SK-N-SH treated with all-trans-retinoic acid at 6 μM for 48 hours (cell line): ENCODE data around the gene UST.
"Not testable (repeated sequence)": the region's sequence is repeated elsewhere in the genome, so short reads cannot be mapped to it uniquely, and the experiment has no call there.

Experiments
- ATAC-seq: fragments of 200-7000 bp; cut with Tn5 transposase; 3 replicates; pipeline ENCODE4 v1.9.1; 2020; ENCODE audit warnings: mild to moderate bottlenecking, moderate library complexity
- ARNTL ChIP-seq: fragments of 450-650 bp; formaldehyde crosslinking; IDR thresholded peaks from 2 replicates; pipeline ENCODE4 v1.5.0; 2020; ENCODE audit warnings: low read depth, mild to moderate bottlenecking, moderate library complexity, borderline replicate concordance
- BACH2 ChIP-seq: fragments of 250-450 bp; sonication (Bioruptor Pico); IDR thresholded peaks from 2 replicates; pipeline ENCODE4 v1.9.0; 2021; ENCODE audit warnings: mild to moderate bottlenecking, borderline replicate concordance
- CSDC2 ChIP-seq: fragments of 250-450 bp; sonication (Bioruptor Pico); IDR thresholded peaks from 2 replicates; pipeline ENCODE4 v1.5.0; 2020; ENCODE audit warnings: mild to moderate bottlenecking, moderate library complexity
- ESRRG ChIP-seq: fragments of 250-450 bp; sonication (Bioruptor Pico); IDR thresholded peaks from 2 replicates; pipeline ENCODE4 v1.6.1; 2021; ENCODE audit warnings: mild to moderate bottlenecking
- ISL1 ChIP-seq: fragments of 250-450 bp; sonication (Bioruptor Pico); IDR thresholded peaks from 2 replicates; pipeline ENCODE4 v2.1.2; 2022; ENCODE audit warnings: mild to moderate bottlenecking, moderate library complexity
- OSR1 ChIP-seq: fragments of 250-450 bp; sonication (Bioruptor Pico); IDR thresholded peaks from 2 replicates; pipeline ENCODE4 v1.8.0; 2022; ENCODE audit warnings: moderate library complexity, mild to moderate bottlenecking, inconsistent platforms
- PPARA ChIP-seq: fragments of 250-450 bp; sonication (Bioruptor Pico); IDR thresholded peaks from 2 replicates; pipeline ENCODE4 v1.5.0; 2020; ENCODE audit warnings: mild to moderate bottlenecking, borderline replicate concordance
- RARB ChIP-seq: fragments of 250-450 bp; sonication (Bioruptor Pico); IDR thresholded peaks from 2 replicates; pipeline ENCODE4 v1.8.0; 2021; ENCODE audit warnings: mild to moderate bottlenecking, moderate library complexity
- TCF4 ChIP-seq: fragments of 250-450 bp; sonication (Bioruptor Pico); IDR thresholded peaks from 2 replicates; pipeline ENCODE4 v1.8.0; 2021; ENCODE audit warnings: mild to moderate bottlenecking, moderate library complexity, borderline replicate concordance
- TOX ChIP-seq: fragments of 250-450 bp; sonication (Bioruptor Pico); IDR thresholded peaks from 2 replicates; pipeline ENCODE4 v1.8.0; 2021; ENCODE audit warnings: mild to moderate bottlenecking, moderate library complexity, borderline replicate concordance
- ZFP3 ChIP-seq: fragments of 250-450 bp; sonication (Bioruptor Pico); IDR thresholded peaks from 2 replicates; pipeline ENCODE4 v1.5.0; 2020; ENCODE audit warnings: mild to moderate bottlenecking, moderate library complexity
- ZFP30 ChIP-seq: fragments of 450-650 bp; formaldehyde crosslinking; IDR thresholded peaks from 2 replicates; pipeline ENCODE4 v1.5.0; 2022; ENCODE audit warnings: mild to moderate bottlenecking, moderate library complexity
- ZNF8 ChIP-seq: fragments of 450-650 bp; formaldehyde crosslinking; IDR thresholded peaks from 2 replicates; pipeline ENCODE4 v1.5.0; 2020; ENCODE audit warnings: mild to moderate bottlenecking, moderate library complexity
- TF ChIP-seq, protein P1 (sequence below): fragments of 250-450 bp; sonication (Bioruptor Pico); IDR thresholded peaks from 2 replicates; pipeline ENCODE4 v1.8.0; 2020; ENCODE audit warnings: mild to moderate bottlenecking, moderate library complexity, borderline replicate concordance
- TF ChIP-seq, protein P2 (sequence below): fragments of 250-450 bp; sonication (Bioruptor Pico); IDR thresholded peaks from 2 replicates; pipeline ENCODE4 v1.5.0; 2020; ENCODE audit warnings: mild to moderate bottlenecking, moderate library complexity
- TF ChIP-seq, protein P3 (sequence below): fragments of 250-450 bp; sonication (Bioruptor Pico); IDR thresholded peaks from 2 replicates; pipeline ENCODE4 v1.8.0; 2021; ENCODE audit warnings: low read depth, mild to moderate bottlenecking, moderate library complexity, borderline replicate concordance
- TF ChIP-seq, protein P4 (sequence below): fragments of 250-450 bp; sonication (Bioruptor Pico); IDR thresholded peaks from 2 replicates; pipeline ENCODE4 v1.5.1; 2021; ENCODE audit warnings: mild to moderate bottlenecking, moderate library complexity

UST gene

DNA sequence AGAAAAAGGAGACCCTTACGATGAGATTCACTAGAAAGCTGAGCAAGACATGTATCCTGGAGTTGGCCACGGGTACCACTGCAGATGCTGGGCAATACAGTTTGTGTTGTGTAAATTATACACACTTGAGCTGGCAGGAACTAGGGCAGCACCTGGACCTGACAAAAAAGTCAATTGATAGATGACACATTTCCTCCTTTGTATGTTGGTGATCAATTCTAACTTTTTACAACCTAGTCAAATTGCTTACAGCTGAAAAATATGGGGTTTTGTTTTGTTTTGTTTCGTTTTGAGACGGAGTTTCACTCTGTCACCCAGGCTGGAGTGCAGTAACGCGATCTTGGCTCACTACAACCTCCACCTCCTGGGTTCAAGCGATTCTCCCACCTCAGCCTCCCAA is 108.9 kb downstream of the UST start:
- TF ChIP-seq, protein P1, sequence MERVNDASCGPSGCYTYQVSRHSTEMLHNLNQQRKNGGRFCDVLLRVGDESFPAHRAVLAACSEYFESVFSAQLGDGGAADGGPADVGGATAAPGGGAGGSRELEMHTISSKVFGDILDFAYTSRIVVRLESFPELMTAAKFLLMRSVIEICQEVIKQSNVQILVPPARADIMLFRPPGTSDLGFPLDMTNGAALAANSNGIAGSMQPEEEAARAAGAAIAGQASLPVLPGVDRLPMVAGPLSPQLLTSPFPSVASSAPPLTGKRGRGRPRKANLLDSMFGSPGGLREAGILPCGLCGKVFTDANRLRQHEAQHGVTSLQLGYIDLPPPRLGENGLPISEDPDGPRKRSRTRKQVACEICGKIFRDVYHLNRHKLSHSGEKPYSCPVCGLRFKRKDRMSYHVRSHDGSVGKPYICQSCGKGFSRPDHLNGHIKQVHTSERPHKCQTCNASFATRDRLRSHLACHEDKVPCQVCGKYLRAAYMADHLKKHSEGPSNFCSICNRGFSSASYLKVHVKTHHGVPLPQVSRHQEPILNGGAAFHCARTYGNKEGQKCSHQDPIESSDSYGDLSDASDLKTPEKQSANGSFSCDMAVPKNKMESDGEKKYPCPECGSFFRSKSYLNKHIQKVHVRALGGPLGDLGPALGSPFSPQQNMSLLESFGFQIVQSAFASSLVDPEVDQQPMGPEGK (CRISPR knock-in tag), result no peak
- TF ChIP-seq CSDC2 (CRISPR knock-in tag), result no peak
- no peak for TF ChIP-seq ARNTL (CRISPR knock-in tag)
- no peak for TF ChIP-seq RARB (CRISPR knock-in tag)
- TF ChIP-seq ESRRG, result no peak
- no peak for ATAC-seq

DNA sequence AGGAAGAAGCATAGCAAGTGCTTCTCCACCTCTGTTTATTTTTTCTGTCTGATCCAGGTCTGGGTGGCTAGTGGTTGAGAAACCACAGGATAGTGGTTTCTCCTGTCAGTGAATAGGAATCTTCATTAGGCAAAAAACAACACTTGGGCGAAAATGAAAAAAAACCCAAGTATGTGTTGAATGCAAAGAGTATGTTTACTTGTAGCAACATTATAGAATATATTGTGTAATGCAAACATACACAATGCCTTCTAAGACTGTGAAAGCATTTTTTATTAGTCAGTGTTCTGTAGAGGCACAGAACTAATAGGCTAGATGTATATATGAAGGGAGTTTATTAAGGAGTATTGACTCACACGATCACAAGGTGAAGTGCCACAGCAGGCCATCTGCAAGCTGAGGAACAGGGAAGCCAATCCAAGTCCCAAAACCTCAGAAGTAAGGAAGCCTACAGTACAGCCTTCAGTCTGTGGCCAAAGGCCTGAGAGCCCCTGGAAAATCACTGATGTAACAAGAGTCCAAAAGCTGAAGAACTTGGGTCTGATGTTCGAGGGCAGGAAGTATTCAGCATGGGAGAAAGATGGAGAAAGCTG is 111.1 kb downstream of the UST start:
- no peak for ATAC-seq
- no peak for TF ChIP-seq TCF4 (CRISPR knock-in tag)
- TF ChIP-seq, protein P2, sequence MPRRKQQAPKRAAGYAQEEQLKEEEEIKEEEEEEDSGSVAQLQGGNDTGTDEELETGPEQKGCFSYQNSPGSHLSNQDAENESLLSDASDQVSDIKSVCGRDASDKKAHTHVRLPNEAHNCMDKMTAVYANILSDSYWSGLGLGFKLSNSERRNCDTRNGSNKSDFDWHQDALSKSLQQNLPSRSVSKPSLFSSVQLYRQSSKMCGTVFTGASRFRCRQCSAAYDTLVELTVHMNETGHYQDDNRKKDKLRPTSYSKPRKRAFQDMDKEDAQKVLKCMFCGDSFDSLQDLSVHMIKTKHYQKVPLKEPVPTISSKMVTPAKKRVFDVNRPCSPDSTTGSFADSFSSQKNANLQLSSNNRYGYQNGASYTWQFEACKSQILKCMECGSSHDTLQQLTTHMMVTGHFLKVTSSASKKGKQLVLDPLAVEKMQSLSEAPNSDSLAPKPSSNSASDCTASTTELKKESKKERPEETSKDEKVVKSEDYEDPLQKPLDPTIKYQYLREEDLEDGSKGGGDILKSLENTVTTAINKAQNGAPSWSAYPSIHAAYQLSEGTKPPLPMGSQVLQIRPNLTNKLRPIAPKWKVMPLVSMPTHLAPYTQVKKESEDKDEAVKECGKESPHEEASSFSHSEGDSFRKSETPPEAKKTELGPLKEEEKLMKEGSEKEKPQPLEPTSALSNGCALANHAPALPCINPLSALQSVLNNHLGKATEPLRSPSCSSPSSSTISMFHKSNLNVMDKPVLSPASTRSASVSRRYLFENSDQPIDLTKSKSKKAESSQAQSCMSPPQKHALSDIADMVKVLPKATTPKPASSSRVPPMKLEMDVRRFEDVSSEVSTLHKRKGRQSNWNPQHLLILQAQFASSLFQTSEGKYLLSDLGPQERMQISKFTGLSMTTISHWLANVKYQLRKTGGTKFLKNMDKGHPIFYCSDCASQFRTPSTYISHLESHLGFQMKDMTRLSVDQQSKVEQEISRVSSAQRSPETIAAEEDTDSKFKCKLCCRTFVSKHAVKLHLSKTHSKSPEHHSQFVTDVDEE, result no peak
- TF ChIP-seq, protein P3, sequence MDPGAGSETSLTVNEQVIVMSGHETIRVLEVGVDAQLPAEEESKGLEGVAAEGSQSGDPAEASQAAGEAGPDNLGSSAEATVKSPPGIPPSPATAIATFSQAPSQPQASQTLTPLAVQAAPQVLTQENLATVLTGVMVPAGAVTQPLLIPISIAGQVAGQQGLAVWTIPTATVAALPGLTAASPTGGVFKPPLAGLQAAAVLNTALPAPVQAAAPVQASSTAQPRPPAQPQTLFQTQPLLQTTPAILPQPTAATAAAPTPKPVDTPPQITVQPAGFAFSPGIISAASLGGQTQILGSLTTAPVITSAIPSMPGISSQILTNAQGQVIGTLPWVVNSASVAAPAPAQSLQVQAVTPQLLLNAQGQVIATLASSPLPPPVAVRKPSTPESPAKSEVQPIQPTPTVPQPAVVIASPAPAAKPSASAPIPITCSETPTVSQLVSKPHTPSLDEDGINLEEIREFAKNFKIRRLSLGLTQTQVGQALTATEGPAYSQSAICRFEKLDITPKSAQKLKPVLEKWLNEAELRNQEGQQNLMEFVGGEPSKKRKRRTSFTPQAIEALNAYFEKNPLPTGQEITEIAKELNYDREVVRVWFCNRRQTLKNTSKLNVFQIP (CRISPR knock-in tag), result no peak
- TF ChIP-seq, protein P4, sequence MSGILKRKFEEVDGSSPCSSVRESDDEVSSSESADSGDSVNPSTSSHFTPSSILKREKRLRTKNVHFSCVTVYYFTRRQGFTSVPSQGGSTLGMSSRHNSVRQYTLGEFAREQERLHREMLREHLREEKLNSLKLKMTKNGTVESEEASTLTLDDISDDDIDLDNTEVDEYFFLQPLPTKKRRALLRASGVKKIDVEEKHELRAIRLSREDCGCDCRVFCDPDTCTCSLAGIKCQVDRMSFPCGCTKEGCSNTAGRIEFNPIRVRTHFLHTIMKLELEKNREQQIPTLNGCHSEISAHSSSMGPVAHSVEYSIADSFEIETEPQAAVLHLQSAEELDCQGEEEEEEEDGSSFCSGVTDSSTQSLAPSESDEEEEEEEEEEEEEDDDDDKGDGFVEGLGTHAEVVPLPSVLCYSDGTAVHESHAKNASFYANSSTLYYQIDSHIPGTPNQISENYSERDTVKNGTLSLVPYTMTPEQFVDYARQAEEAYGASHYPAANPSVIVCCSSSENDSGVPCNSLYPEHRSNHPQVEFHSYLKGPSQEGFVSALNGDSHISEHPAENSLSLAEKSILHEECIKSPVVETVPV, result no peak
- TF ChIP-seq ISL1 (CRISPR knock-in tag), result no peak
- no peak for TF ChIP-seq OSR1
- TF ChIP-seq ZFP3 (CRISPR knock-in tag), result no peak
- no peak for TF ChIP-seq TOX
- no peak for TF ChIP-seq ZNF8 (CRISPR knock-in tag)
- no peak for TF ChIP-seq PPARA (CRISPR knock-in tag)
- TF ChIP-seq CSDC2 (CRISPR knock-in tag), result no peak
- TF ChIP-seq BACH2 (CRISPR knock-in tag), result no peak
- no peak for TF ChIP-seq ARNTL (CRISPR knock-in tag)
- TF ChIP-seq ZFP30 (CRISPR knock-in tag), result no peak
- TF ChIP-seq ESRRG, result no peak

DNA sequence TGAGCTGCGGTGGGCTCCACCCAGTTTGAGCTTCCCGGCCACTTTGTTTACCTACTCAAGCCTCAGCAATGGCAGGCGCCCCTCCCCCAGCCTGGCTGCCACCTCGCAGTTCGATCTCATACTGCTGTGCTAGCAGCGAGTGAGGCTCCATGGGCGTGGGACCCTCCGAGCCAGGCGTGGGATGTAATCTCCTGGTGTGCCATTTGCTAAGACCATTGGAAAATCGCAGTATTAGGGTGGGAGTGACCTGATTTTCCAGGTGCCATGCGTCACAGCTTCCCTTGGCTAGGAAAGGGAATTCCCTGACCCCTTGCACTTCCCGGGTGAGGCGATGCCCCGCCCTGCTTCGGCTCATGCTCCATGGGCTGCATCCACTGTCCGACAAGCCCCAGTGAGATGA is 117.3 kb downstream of the UST start:
- ATAC-seq, result not testable (repeated sequence)

DNA sequence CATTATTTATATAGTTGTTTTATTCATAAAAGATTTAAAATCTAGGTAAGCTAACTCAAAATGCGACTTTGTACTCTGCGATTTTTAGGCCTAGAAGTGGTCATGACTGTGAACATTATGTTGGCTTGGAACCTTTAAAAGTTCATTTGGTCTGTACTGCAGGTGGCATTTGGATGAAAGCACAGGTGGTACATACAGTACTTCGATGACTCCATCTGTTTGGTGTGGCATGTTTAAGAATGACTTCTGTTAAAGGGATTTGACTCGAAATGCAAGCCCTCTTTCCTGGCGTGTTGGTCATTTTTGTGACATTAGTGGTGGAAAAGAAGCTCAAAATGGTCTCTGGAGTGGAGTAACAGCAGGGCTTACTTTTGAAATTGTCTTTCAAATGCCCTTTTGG is 118.1 kb downstream of the UST start:
- no peak for ATAC-seq
- TF ChIP-seq PPARA (CRISPR knock-in tag), result no peak
- TF ChIP-seq, protein P3 (CRISPR knock-in tag), result no peak
- TF ChIP-seq TOX, result no peak
- TF ChIP-seq ZFP3 (CRISPR knock-in tag), result no peak
- no peak for TF ChIP-seq OSR1
